ENCODE measurements around the gene VEGFA.

Gene VEGFA

GRCh38 chr6:43800746-43801494, 30.9 kb downstream of the VEGFA start:
- TF ChIP-seq GATA2 (IDR thresholded peaks at IDR 0.05; ENCODE audit: low read depth, low read length): no peak
- no peak for TF ChIP-seq GATA3 (IDR thresholded peaks at IDR 0.05; ENCODE audit: low read depth, low read length)

GRCh38 chr6:43801495-43802181, 31.6 kb downstream of the VEGFA start:
- TF ChIP-seq GATA2 (IDR thresholded peaks at IDR 0.05; ENCODE audit: low read depth, low read length) (no peak), GATA3 (IDR thresholded peaks at IDR 0.05; ENCODE audit: low read depth, low read length) (no peak)

- TF ChIP-seq GATA3 (IDR thresholded peaks at IDR 0.05; ENCODE audit: low read depth, low read length) (no peak), GATA2 (IDR thresholded peaks at IDR 0.05; ENCODE audit: low read depth, low read length) (no peak)
Measured at GRCh38 chr6:43803055-43803782, 33.2 kb downstream of the VEGFA start.

- no peak for TF ChIP-seq GATA3 (IDR thresholded peaks at IDR 0.05; ENCODE audit: low read depth, low read length)
- TF ChIP-seq GATA2 (IDR thresholded peaks at IDR 0.05; ENCODE audit: low read depth, low read length): no peak
Measured at GRCh38 chr6:43803783-43804549, 34.0 kb downstream of the VEGFA start.

GRCh38 chr6:43804550-43805223, 34.7 kb downstream of the VEGFA start:
- TF ChIP-seq GATA2 (IDR thresholded peaks at IDR 0.05; ENCODE audit: low read depth, low read length) (no peak), GATA3 (IDR thresholded peaks at IDR 0.05; ENCODE audit: low read depth, low read length) (no peak)

- TF ChIP-seq GATA2 (IDR thresholded peaks at IDR 0.05; ENCODE audit: low read depth, low read length): no peak
- no peak for TF ChIP-seq GATA3 (IDR thresholded peaks at IDR 0.05; ENCODE audit: low read depth, low read length)
Measured at GRCh38 chr6:43805699-43806042, 35.7 kb downstream of the VEGFA start.

- no peak for TF ChIP-seq GATA3 (IDR thresholded peaks at IDR 0.05; ENCODE audit: low read depth, low read length)
- no peak for TF ChIP-seq GATA2 (IDR thresholded peaks at IDR 0.05; ENCODE audit: low read depth, low read length)
Measured at GRCh38 chr6:43806043-43806757, 36.2 kb downstream of the VEGFA start.

GRCh38 chr6:43806758-43807227, 36.8 kb downstream of the VEGFA start:
- TF ChIP-seq GATA3 (IDR thresholded peaks at IDR 0.05; ENCODE audit: low read depth, low read length): no peak
- TF ChIP-seq GATA2 (IDR thresholded peaks at IDR 0.05; ENCODE audit: low read depth, low read length): no peak

- TF ChIP-seq GATA3 (IDR thresholded peaks at IDR 0.05; ENCODE audit: low read depth, low read length) (no peak), GATA2 (IDR thresholded peaks at IDR 0.05; ENCODE audit: low read depth, low read length) (peak; percentile 64; the same call in 1 of the 2 replicates)
Measured at GRCh38 chr6:43807228-43808061, 37.4 kb downstream of the VEGFA start.

- TF ChIP-seq GATA2 (IDR thresholded peaks at IDR 0.05; ENCODE audit: low read depth, low read length) (no peak), GATA3 (IDR thresholded peaks at IDR 0.05; ENCODE audit: low read depth, low read length) (no peak)
Measured at GRCh38 chr6:43808412-43808811, 38.4 kb downstream of the VEGFA start.

GRCh38 chr6:43809417-43810305, 39.6 kb downstream of the VEGFA start:
- TF ChIP-seq GATA2 (IDR thresholded peaks at IDR 0.05; ENCODE audit: low read depth, low read length) (no peak), GATA3 (IDR thresholded peaks at IDR 0.05; ENCODE audit: low read depth, low read length) (no peak)
